ENCODE data around the gene ITGB1BP1.

GRCh38 chr2:9439536-9439935 is 16.2 kb upstream of the ITGB1BP1 start:
- TF ChIP-seq REST (IDR thresholded peaks at IDR 0.05; ENCODE audit: insufficient read depth in 1 of 2, low read depth in 2 of 2, low read length in 2 of 2), result no peak
- TF ChIP-seq POLR2AphosphoS5 (IDR thresholded peaks at IDR 0.05; ENCODE audit: low read depth, low read length), result no peak
- TF ChIP-seq TAF1 (IDR thresholded peaks at IDR 0.05; ENCODE audit: borderline replicate concordance, insufficient read depth, low read length), result no peak
- no peak for TF ChIP-seq FOXP2 (optimal IDR thresholded peaks at IDR 0.05; ENCODE audit: borderline replicate concordance, extremely low read depth, extremely low read length, insufficient read depth)
- no peak for TF ChIP-seq SIN3A (IDR thresholded peaks at IDR 0.05; ENCODE audit: borderline replicate concordance, insufficient read depth, low read length)

Data from PFSK-1 (cell line).